WTC11 (cell line): ENCODE measurements around the gene TOB2.
"Not testable (repeated sequence)": the region's sequence is repeated elsewhere in the genome, so short reads cannot be mapped to it uniquely, and the experiment has no call there.

Source experiments
- GABPB1 ChIP-seq: sonication (generic); formaldehyde crosslinking; IDR thresholded peaks from 2 replicates; pipeline ENCODE4 v1.8.1; 2023; ENCODE audit warnings: mild to moderate bottlenecking, missing genetic modification reagents
- HMGXB4 ChIP-seq: sonication (generic); formaldehyde crosslinking; IDR thresholded peaks from 2 replicates; pipeline ENCODE4 v1.8.1; 2023; ENCODE audit warnings: mild to moderate bottlenecking, moderate library complexity, missing genetic modification reagents
- TF ChIP-seq, protein P1 (sequence below): sonication (generic); formaldehyde crosslinking; IDR thresholded peaks from 2 replicates; pipeline ENCODE4 v1.8.0; 2022; ENCODE audit warnings: mild to moderate bottlenecking, missing genetic modification reagents

DNA sequence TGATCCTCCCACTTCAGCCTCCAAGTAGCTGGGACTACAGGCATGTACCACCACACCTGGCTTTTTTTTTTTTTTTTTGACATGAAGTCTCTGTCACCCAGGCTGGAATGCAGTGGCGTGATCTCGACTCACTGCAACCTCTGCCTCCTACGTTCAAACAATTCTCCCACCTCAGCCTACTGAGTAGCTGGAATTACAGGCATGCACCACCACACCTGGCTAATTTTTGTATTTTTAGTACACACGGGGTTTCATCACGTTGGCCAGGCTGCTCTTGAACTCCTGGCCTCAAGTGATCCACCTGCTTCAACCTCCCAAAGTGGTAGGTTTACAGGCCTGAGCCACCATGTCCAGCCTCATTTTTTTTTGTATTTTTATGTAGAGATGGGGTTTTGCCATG lies 6.1 kb downstream of the TOB2 start:
- TF ChIP-seq HMGXB4, GABPB1 (CRISPR knock-in tag): not testable (repeated sequence)
- TF ChIP-seq, protein P1, sequence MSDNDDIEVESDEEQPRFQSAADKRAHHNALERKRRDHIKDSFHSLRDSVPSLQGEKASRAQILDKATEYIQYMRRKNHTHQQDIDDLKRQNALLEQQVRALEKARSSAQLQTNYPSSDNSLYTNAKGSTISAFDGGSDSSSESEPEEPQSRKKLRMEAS (CRISPR knock-in tag) = not testable (repeated sequence)
